Epithelial cell of esophagus (primary cell): Measurements from ENCODE around the gene C5AR2.
"Not testable (repeated sequence)": the region's sequence is repeated elsewhere in the genome, so short reads cannot be mapped to it uniquely, and the experiment has no call there.

Source experiments
- DNase-seq: peaks from one replicate; pipeline ENCODE4 v3.0.0; 2010; ENCODE audit warnings: low read depth
- H3K4me3 ChIP-seq: 2 replicates; pipeline ENCODE4 v1.5.1; 2011; ENCODE audit warnings: mild to moderate bottlenecking, low read length, control low read depth
- CTCF ChIP-seq: IDR thresholded peaks from 2 replicates; pipeline ENCODE4 v1.5.1; 2011; ENCODE audit warnings: low read depth, mild to moderate bottlenecking, low read length, control low read depth, inconsistent platforms; ENCODE audit not compliant: insufficient read depth; ENCODE audit errors: missing control alignments

Gene C5AR2

GRCh38 chr19:47323872-47324271, 8.1 kb upstream of the C5AR2 start:
- H3K4me3 ChIP-seq = no peak overlapping the region

DNA sequence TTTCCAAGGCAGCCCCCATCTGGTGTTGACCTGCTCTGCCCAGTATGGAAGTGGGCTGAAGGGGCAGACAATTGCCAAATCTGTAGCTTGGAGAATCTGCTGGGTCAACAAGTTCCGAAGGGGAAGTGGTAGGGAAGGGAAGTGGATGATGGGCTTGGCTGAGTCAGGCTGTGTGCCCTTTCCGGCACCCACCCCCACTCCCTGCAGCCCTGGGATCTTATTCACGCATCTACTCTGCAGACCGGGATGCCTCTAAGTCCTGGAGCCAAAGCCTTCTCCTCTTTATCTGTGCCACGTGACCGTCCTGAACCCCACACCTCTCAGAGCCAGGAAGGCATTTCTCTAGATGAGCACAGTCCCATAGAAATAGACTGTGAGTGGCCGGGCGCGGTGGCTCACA, 7.5 kb upstream of the C5AR2 start:
- no peak for TF ChIP-seq CTCF
- DNase-seq = no peak
- no peak overlapping the region for H3K4me3 ChIP-seq

More at GRCh38 chr19:47323872-47324271, 8.1 kb upstream of the C5AR2 start:
- DNase-seq = no peak
- no peak for TF ChIP-seq CTCF

DNA sequence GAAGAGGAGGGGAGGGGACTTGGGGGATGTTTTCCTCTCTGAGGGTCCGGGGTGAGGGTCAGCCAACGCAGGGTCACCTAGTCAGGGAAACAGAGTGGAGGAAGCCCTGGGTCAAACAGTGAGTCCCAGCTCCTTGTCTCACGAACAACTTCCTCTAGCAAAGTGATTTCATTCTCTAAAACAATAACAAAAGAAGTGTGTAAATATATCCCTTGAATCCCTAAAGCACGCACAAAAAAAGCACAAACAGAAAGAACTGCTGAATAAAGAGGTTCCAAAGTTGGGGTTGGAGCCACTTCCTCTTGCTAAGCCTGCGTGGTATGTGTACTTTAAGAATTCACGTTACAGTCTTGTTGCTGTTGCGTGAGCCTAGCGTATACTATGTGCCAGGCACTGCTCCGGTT, 1.5 kb upstream of the C5AR2 start:
- H3K4me3 ChIP-seq = no peak overlapping the region
- peak; percentile 35 for DNase-seq

GRCh38 chr19:47331490-47331889, 485 bp upstream of the C5AR2 start:
- no peak for DNase-seq
- H3K4me3 ChIP-seq = no peak overlapping the region
- no peak for TF ChIP-seq CTCF

More for the DNA sequence above, 1.5 kb upstream of the C5AR2 start:
- TF ChIP-seq CTCF = no peak

DNA sequence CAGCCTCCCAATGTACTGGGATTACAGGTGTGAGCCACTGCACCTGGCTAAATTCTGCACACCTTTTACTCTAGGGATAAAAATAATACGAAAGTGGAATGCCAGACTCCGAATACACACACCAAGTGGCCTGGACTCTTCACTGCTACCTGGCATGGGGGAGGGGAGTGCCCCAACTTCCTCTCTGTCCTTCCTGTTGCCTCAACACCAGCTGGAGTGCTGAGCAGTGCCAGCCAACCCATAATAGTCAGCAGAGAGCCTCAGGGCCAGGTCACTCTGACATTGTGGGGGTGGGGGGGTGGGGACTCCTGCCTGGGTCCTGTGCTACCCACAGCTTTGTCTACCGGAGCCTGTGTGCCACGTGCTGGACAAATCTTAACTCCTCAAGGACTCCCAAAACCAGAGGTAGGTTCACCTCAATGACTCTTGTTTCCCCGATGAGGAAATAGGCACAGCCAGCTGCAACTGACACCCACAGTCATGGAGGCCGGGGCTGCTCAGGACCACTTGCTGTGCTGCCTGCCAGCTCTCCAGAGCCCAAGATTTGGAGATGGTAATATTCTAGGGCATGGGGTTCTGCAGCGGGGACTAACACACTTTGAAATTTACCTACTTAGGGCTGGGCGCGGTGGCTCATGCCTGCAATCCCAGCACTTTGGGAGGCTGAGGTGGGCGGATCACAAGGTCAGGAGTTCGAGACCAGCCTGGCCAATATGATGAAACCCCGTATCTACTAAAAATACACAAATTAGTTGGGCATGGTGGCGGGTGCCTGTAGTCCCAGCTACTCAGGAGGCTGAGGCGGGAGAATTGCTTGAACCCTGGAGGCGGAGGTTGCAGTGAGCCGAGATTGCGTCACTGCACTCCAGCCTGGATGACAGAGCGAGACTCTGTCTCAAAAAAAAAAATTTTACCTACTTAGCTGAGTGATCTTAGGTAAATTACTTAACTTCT, 5.1 kb downstream of the C5AR2 start:
- H3K4me3 ChIP-seq = not testable (repeated sequence)

GRCh38 chr19:47339196-47339880, 7.4 kb downstream of the C5AR2 start:
- TF ChIP-seq CTCF = no peak
- no peak overlapping the region for H3K4me3 ChIP-seq
- DNase-seq = no peak

More for the DNA sequence above, 5.1 kb downstream of the C5AR2 start:
- not testable (repeated sequence) for DNase-seq

DNA sequence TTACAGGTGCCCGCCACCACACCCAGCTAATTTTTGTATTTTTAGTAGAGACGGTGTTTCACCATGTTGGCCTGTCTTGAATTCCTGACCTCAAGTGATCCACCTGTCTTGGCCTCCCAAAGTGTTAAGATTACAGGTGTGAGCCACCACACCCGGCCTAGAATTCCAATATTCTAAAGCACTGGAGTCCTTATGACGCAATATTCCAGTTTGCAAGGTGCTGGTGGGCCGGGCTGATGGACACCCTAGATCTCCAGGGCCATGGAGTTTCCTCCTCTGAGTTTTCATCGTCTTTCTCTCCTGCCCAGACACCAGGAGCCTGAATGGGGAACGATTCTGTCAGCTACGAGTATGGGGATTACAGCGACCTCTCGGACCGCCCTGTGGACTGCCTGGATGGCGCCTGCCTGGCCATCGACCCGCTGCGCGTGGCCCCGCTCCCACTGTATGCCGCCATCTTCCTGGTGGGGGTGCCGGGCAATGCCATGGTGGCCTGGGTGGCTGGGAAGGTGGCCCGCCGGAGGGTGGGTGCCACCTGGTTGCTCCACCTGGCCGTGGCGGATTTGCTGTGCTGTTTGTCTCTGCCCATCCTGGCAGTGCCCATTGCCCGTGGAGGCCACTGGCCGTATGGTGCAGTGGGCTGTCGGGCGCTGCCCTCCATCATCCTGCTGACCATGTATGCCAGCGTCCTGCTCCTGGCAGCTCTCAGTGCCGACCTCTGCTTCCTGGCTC, 8.7 kb downstream of the C5AR2 start:
- TF ChIP-seq CTCF = no peak
- DNase-seq = no peak
- no peak overlapping the region for H3K4me3 ChIP-seq
